ENCODE results near the gene TEX29.

The TEX29 gene

DNA sequence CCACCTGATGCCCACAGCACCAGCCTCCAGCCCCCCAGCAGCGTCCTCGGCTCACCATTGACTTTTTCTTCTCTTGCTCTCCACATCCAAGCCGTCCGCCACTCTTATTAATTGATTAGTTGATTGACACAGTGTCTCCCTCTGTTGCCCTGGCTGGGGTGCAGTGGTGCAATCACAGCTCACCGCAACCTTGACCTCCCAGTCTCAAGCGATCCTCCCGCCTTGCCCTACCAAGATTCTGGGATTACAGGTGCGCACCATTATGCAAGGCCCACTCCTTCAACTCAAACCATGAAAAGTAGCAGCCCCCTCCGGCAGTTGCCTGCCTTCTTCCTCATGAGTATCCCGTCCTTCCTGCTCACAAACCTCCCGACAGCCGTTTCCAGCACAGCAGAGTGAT lies 921 bp upstream of the TEX29 start:
- Histone ChIP-seq H3K4me3 (ENCODE audit: low read depth, low read length) (no peak overlapping the region), H3K27me3 (replicated peaks) (no peaks in the 10 kb centered on the region), H3K36me3 (replicated peaks) (no peaks in the 10 kb centered on the region), H3K27ac (no peak overlapping the region)
- no peak for DNase-seq
- TF ChIP-seq, protein P1, sequence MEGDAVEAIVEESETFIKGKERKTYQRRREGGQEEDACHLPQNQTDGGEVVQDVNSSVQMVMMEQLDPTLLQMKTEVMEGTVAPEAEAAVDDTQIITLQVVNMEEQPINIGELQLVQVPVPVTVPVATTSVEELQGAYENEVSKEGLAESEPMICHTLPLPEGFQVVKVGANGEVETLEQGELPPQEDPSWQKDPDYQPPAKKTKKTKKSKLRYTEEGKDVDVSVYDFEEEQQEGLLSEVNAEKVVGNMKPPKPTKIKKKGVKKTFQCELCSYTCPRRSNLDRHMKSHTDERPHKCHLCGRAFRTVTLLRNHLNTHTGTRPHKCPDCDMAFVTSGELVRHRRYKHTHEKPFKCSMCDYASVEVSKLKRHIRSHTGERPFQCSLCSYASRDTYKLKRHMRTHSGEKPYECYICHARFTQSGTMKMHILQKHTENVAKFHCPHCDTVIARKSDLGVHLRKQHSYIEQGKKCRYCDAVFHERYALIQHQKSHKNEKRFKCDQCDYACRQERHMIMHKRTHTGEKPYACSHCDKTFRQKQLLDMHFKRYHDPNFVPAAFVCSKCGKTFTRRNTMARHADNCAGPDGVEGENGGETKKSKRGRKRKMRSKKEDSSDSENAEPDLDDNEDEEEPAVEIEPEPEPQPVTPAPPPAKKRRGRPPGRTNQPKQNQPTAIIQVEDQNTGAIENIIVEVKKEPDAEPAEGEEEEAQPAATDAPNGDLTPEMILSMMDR (IDR thresholded peaks at IDR 0.05; ENCODE audit: low read depth, low read length, missing control alignments), result no peak
- in situ Hi-C loops (cut with HindIII; ENCODE audit: low pct_ligation_motif_present, low sequenced_read_pairs), result no loop called here

- in situ Hi-C loops (cut with HindIII; ENCODE audit: low pct_ligation_motif_present, low sequenced_read_pairs), result no loop called here
- H3K36me3 ChIP-seq (replicated peaks), result no peaks in the 10 kb centered on the region
- H3K4me3 ChIP-seq (ENCODE audit: low read depth, low read length), result no peak overlapping the region
- no peak for DNase-seq
- H3K27me3 ChIP-seq (replicated peaks), result no peaks in the 10 kb centered on the region
- H3K27ac ChIP-seq, result no peak overlapping the region
- TF ChIP-seq, protein P1 (IDR thresholded peaks at IDR 0.05; ENCODE audit: low read depth, low read length, missing control alignments), result no peak
Observed at GRCh38 chr13:111322001-111322915, 1.8 kb downstream of the TEX29 start.

- Histone ChIP-seq H3K27ac (no peak overlapping the region), H3K36me3 (replicated peaks) (no peaks in the 10 kb centered on the region), H3K27me3 (replicated peaks) (no peaks in the 10 kb centered on the region), H3K4me3 (ENCODE audit: low read depth, low read length) (no peak overlapping the region)
- DNase-seq, result no peak
- in situ Hi-C loops (cut with HindIII; ENCODE audit: low pct_ligation_motif_present, low sequenced_read_pairs), result no loop called here
- TF ChIP-seq, protein P1 (IDR thresholded peaks at IDR 0.05; ENCODE audit: low read depth, low read length, missing control alignments), result no peak
Observed at GRCh38 chr13:111322916-111323331, 2.5 kb downstream of the TEX29 start.

- no peak for DNase-seq
- no peaks in the 10 kb centered on the region for H3K36me3 ChIP-seq (replicated peaks)
Observed at GRCh38 chr13:111323549-111323948, 3.1 kb downstream of the TEX29 start.

DNA sequence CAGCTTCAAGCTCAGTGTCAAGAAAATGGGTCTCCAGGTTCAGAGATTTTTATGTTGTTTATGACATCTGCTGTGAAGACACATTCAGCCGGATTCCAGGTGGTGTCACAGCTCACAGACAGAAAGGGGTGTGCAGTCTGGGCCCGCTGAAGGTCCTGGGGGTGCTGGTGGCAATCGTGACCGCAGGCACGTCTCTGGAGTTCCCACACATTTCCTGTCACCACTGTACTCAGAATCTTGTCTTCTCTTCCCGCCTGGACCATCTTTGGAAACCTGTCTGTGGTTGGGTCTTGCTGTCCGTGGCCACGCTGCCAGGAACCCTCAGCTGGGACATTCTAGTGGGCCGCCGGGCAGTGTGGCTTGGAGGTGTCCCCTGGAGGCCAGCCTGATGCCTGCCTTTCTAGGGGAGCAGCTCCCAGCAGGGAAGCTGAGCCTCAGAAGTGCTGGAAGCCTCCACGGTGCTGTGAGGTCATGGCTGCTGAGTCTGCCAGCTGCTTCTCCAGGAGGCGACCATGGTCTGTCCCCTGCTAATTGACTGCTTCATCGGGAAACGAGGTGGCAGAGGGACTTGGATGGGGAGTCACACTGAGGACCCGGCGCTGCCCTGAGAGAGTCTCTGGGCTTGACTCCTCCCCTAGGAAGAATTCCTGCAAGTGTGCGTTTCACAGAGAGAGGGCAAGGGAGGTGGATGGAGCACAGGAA lies 3.7 kb downstream of the TEX29 start:
- H3K27me3 ChIP-seq (replicated peaks), result no peaks in the 10 kb centered on the region
- in situ Hi-C loops (cut with HindIII; ENCODE audit: low pct_ligation_motif_present, low sequenced_read_pairs), result no loop called here
- H3K27ac ChIP-seq, result no peak overlapping the region
- no peak for DNase-seq
- no peak overlapping the region for H3K4me3 ChIP-seq (ENCODE audit: low read depth, low read length)
- no peaks in the 10 kb centered on the region for H3K36me3 ChIP-seq (replicated peaks)
- TF ChIP-seq, protein P1 (IDR thresholded peaks at IDR 0.05; ENCODE audit: low read depth, low read length, missing control alignments), result no peak

More at GRCh38 chr13:111323549-111323948, 3.1 kb downstream of the TEX29 start:
- Histone ChIP-seq H3K27ac (no peak overlapping the region), H3K4me3 (ENCODE audit: low read depth, low read length) (no peak overlapping the region), H3K27me3 (replicated peaks) (no peaks in the 10 kb centered on the region)
- TF ChIP-seq, protein P1 (IDR thresholded peaks at IDR 0.05; ENCODE audit: low read depth, low read length, missing control alignments), result no peak
- in situ Hi-C loops (cut with HindIII; ENCODE audit: low pct_ligation_motif_present, low sequenced_read_pairs), result no loop called here
